Hepatocyte (in vitro differentiated cells): ENCODE measurements around the gene NHS. TPM values are rescaled to one million over a fixed set of nuclear protein-coding genes. Genes with fewer than 3 reads are reported as not detected.

Experiments
- DNase-seq: peaks from one replicate; pipeline ENCODE4 v3.0.0-alpha.2; 2016; ENCODE audit warnings: low spot score
- H2AFZ ChIP-seq: fragments of 200-600 bp; sonication (generic); 2 replicates; pipeline ENCODE4 v1.6.0; 2016; ENCODE audit warnings: antibody characterized with exemption, mild to moderate bottlenecking
- H3K27ac ChIP-seq: fragments of 200-600 bp; sonication (generic); 2 replicates; pipeline ENCODE4 v1.5.1; 2016; ENCODE audit warnings: mild to moderate bottlenecking
- H3K27me3 ChIP-seq: fragments of 200-600 bp; sonication (generic); 2 replicates; pipeline ENCODE4 v1.6.1; 2016
- H3K36me3 ChIP-seq: fragments of 200-600 bp; sonication (generic); replicated peaks from 2 replicates; pipeline ENCODE4 v1.5.1; 2016; ENCODE audit warnings: low read depth; ENCODE audit not compliant: insufficient read depth
- H3K4me1 ChIP-seq: fragments of 200-600 bp; sonication (generic); 2 replicates; pipeline ENCODE4 v1.5.1; 2016; ENCODE audit warnings: mild to moderate bottlenecking, moderate library complexity; ENCODE audit not compliant: insufficient read depth
- H3K4me2 ChIP-seq: fragments of 200-600 bp; sonication (generic); 2 replicates; pipeline ENCODE4 v1.6.0; 2016
- H3K4me3 ChIP-seq: fragments of 200-600 bp; sonication (generic); 2 replicates; pipeline ENCODE4 v1.5.1; 2016; ENCODE audit warnings: mild to moderate bottlenecking
- H3K79me2 ChIP-seq: fragments of 200-600 bp; sonication (generic); 2 replicates; pipeline ENCODE4 v1.6.0; 2017; ENCODE audit warnings: mild to moderate bottlenecking
- H3K9me2 ChIP-seq: fragments of 200-600 bp; sonication (generic); replicated peaks from 2 replicates; pipeline ENCODE4 v1.6.0; 2017; ENCODE audit warnings: mild to moderate bottlenecking; ENCODE audit not compliant: insufficient read depth
- H3K9me3 ChIP-seq: fragments of 200-600 bp; sonication (generic); 2 replicates; pipeline ENCODE4 v1.5.1; 2016; ENCODE audit warnings: low read depth, mild to moderate bottlenecking
- H4K20me1 ChIP-seq: fragments of 200-600 bp; sonication (generic); 2 replicates; pipeline ENCODE4 v1.6.0; 2016; ENCODE audit warnings: mild to moderate bottlenecking; ENCODE audit not compliant: insufficient read depth, poor library complexity, severe bottlenecking
- CTCF ChIP-seq: fragments of 200-600 bp; sonication (generic); IDR thresholded peaks from 2 replicates; pipeline ENCODE4 v1.5.1; 2016; ENCODE audit warnings: antibody characterized with exemption, mild to moderate bottlenecking; ENCODE audit not compliant: poor library complexity
- EZH2 ChIP-seq: fragments of 200-600 bp; sonication (generic); IDR thresholded peaks from 2 replicates; pipeline ENCODE4 v1.6.1; 2016; ENCODE audit warnings: antibody characterized with exemption, mild to moderate bottlenecking, borderline replicate concordance
- EZH2phosphoT487 ChIP-seq: fragments of 200-600 bp; sonication (generic); IDR thresholded peaks from one replicate; pipeline ENCODE4 v1.6.1; 2018; ENCODE audit warnings: antibody characterized with exemption, mild to moderate bottlenecking, low read depth, moderate library complexity; ENCODE audit not compliant: unreplicated experiment, severe bottlenecking
- WGBS: methylation state at CpG from one replicate; pipeline ENCODE4 v1.1.6; 2016; ENCODE audit warnings: low lambda C conversion rate; ENCODE audit errors: missing lambda C conversion rate; 5-methylcytosine and 5-hydroxymethylcytosine counted together
- polyA plus RNA-seq: library from polyadenylated mRNA; unstranded; fragments of >200 nt; fragmentation: Nextera tagmentation; extraction: Ambion mirVana; gene quantifications from 2 replicates; pipeline ENCODE4 v1.2.1, GENCODE V29; 2016
- total RNA-seq: library from RNA; depleted of rRNA; stranded (reverse); fragments of >200 nt; gene quantifications from 2 replicates; pipeline ENCODE4 v1.2.3, GENCODE V29; 2014

Gene NHS
- total and polyA plus RNA-seq, 2 experiments from 2014 or later = 0.35 to 3.1 TPM

DNA sequence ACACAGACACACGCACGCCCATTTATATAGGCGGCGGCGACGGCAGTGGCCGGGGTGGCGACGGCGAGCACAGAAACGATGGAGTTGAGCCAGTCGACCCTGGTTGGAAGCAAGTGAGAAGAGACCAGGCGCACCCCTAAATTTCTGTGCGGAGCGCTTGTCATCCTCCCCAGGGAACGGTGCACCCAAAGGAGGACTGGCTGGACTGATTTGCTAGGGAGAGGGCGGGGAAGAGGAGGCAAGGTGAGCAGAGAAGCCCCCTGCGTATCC is 302 bp downstream of the NHS start:
- Histone ChIP-seq H3K4me3 (peak overlapping the region; percentile 64), H3K4me1 (no peaks in the 10 kb centered on the region), H3K36me3 (no peaks in the 10 kb centered on the region), H3K4me2 (peak overlapping the region; percentile 89), H3K79me2 (no peaks in the 10 kb centered on the region), H4K20me1 (no peaks in the 10 kb centered on the region), H3K9me2 (no peaks in the 10 kb centered on the region), H3K9me3 (no peaks in the 10 kb centered on the region), H2AFZ (peak overlapping the region; percentile 40), H3K27ac (no peak overlapping the region), H3K27me3 (no peaks in the 10 kb centered on the region)
- no peak for TF ChIP-seq CTCF
- no peak for TF ChIP-seq EZH2
- no peak for TF ChIP-seq EZH2phosphoT487
- WGBS = 27% methylated on average over 14 of the region's 18 CpGs
- DNase-seq = no peak

- Histone ChIP-seq H3K4me2 (peak overlapping the region; percentile 89), H3K4me1 (no peaks in the 10 kb centered on the region), H3K27ac (no peak overlapping the region), H3K9me3 (no peaks in the 10 kb centered on the region), H3K9me2 (no peaks in the 10 kb centered on the region), H4K20me1 (no peaks in the 10 kb centered on the region), H3K4me3 (peak overlapping the region; percentile 64), H2AFZ (peak overlapping the region; percentile 40), H3K79me2 (no peaks in the 10 kb centered on the region), H3K27me3 (no peaks in the 10 kb centered on the region), H3K36me3 (no peaks in the 10 kb centered on the region)
- peak; percentile 46 for DNase-seq
- TF ChIP-seq CTCF (no peak), EZH2phosphoT487 (no peak)
- whole genome bisulfite sequencing = 58% methylated on average over 89 of the region's 103 CpGs
Measured at GRCh38 chrX:17375637-17376430, 834 bp downstream of the NHS start.

GRCh38 chrX:17376431-17377077 is 1.6 kb downstream of the NHS start:
- H4K20me1 ChIP-seq = no peaks in the 10 kb centered on the region
- H3K4me3 ChIP-seq = peak overlapping the region; percentile 64
- H3K4me1 ChIP-seq = no peaks in the 10 kb centered on the region
- H2AFZ ChIP-seq = no peak overlapping the region
- H3K9me2 ChIP-seq = no peaks in the 10 kb centered on the region
- 29% methylated on average over 30 of the region's 31 CpGs for WGBS
- no peak overlapping the region for H3K27ac ChIP-seq
- H3K79me2 ChIP-seq = no peaks in the 10 kb centered on the region
- H3K9me3 ChIP-seq = no peaks in the 10 kb centered on the region
- H3K36me3 ChIP-seq = no peaks in the 10 kb centered on the region
- peak; percentile 34 for DNase-seq
- TF ChIP-seq CTCF = no peak
- TF ChIP-seq EZH2 = no peak
- TF ChIP-seq EZH2phosphoT487 = no peak
- no peaks in the 10 kb centered on the region for H3K27me3 ChIP-seq
- peak overlapping the region; percentile 89 for H3K4me2 ChIP-seq
